Activated CD4-positive, alpha-beta T cell treated with anti-CD3 and anti-CD28 coated beads, Interleukin-2, amount 50 U/mL, for 24 hours (primary cell): ENCODE results near the gene FUS.

Source experiments
- DNase-seq, 2 donors: peaks; one replicate each; pipeline ENCODE4 v3.0.0-alpha.2; 2020; ENCODE audit warnings: low read depth in 1 of 2, low spot score in 1 of 2

Gene FUS

GRCh38 chr16:31201582-31202413 is 21.9 kb downstream of the FUS start:
- no peak for DNase-seq

GRCh38 chr16:31202414-31203375 is 22.8 kb downstream of the FUS start, which contains the start of gene PYCARD:
TSS of gene PYCARD (minus strand) at chr16:31202760. CDS start at chr16:31202690, 70 bp downstream.
- no peak for DNase-seq

GRCh38 chr16:31204871-31205666 is 25.1 kb downstream of the FUS start:
- no peak for DNase-seq

GRCh38 chr16:31206776-31207175 is 26.8 kb downstream of the FUS start:
- DNase-seq, result no peak

- no peak for DNase-seq
Measured at GRCh38 chr16:31213342-31213741, 33.4 kb downstream of the FUS start.

GRCh38 chr16:31213877-31214707 is 34.2 kb downstream of the FUS start, which contains the start of gene TRIM72:
TSS of gene TRIM72 (plus strand) at chr16:31214119. CDS start at chr16:31214739, 620 bp downstream.
- DNase-seq, result no peak

GRCh38 chr16:31214708-31215286 is 34.9 kb downstream of the FUS start:
- no peak for DNase-seq

GRCh38 chr16:31215287-31216162 is 35.6 kb downstream of the FUS start:
- DNase-seq, result no peak

GRCh38 chr16:31216422-31217135 is 36.6 kb downstream of the FUS start, which contains the start of gene PYDC1:
TSS of gene PYDC1 (minus strand) at chr16:31217135. CDS start at chr16:31217028, 107 bp downstream.
- DNase-seq, result no peak

GRCh38 chr16:31217136-31217530 is 37.2 kb downstream of the FUS start:
- DNase-seq, result no peak

- DNase-seq, result no peak
Measured at GRCh38 chr16:31219154-31219741, 39.3 kb downstream of the FUS start.

- no peak for DNase-seq
Measured at GRCh38 chr16:31221357-31222160, 41.6 kb downstream of the FUS start.

GRCh38 chr16:31223044-31223443 is 43.1 kb downstream of the FUS start:
- DNase-seq, result no peak

GRCh38 chr16:31224092-31224955 is 44.4 kb downstream of the FUS start:
- no peak for DNase-seq

- no peak for DNase-seq
Measured at GRCh38 chr16:31225193-31225592, 45.3 kb downstream of the FUS start.

GRCh38 chr16:31228206-31228605 is 48.3 kb downstream of the FUS start:
- DNase-seq, result no peak
